NCI-H2107 treated with DMSO at 0.1 percent for 48 hours (cell line): ENCODE results near the gene ST6GALNAC5.

Source experiments
- DNase-seq: peaks from one replicate; lab custom pipeline; 2025; ENCODE audit not compliant: unreplicated experiment; lab: John Stamatoyannopoulos, UW

ST6GALNAC5 gene

GRCh38 chr1:77039739-77040138 is 172.5 kb downstream of the ST6GALNAC5 start:
- no peak for DNase-seq

DNA sequence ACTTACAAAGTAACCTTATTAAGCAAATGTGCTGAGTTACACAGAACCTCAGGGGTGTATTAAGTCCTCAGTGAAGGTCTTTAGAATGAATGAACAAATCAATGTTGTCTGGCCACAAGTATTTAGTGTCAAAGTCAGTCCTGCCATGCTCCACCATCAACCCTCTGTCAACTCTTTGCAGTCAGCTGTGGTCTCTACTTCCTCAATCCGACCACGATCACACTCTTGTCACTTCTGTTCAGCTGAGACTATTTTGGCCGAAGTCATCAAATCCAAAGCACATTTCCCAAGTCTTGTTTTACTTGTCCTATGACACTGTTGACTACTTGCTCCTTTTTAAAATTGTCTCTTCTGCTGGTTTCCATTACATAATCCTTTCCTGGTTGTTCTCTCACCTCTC is 173.5 kb downstream of the ST6GALNAC5 start:
- no peak for DNase-seq

DNA sequence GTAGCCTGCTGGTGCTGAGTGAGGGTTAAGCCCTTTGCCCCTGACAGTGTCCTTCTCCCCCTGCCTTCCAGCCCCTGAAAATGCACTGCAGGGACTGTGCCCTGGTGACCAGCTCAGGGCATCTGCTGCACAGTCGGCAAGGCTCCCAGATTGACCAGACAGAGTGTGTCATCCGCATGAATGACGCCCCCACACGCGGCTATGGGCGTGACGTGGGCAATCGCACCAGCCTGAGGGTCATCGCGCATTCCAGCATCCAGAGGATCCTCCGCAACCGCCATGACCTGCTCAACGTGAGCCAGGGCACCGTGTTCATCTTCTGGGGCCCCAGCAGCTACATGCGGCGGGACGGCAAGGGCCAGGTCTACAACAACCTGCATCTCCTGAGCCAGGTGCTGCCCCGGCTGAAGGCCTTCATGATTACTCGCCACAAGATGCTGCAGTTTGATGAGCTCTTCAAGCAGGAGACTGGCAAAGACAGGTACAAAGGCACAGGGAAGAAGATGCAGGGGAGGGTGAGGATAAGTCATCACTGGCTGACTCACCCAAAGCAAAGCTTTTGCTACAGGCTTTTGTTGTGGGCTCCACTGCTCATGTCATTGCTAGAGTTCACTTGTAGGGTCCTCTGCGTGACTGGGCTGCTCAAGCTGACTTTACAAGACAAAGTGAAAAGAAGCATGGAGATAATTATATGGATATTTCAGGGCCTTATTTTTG is 177.0 kb downstream of the ST6GALNAC5 start:
- no peak for DNase-seq

DNA sequence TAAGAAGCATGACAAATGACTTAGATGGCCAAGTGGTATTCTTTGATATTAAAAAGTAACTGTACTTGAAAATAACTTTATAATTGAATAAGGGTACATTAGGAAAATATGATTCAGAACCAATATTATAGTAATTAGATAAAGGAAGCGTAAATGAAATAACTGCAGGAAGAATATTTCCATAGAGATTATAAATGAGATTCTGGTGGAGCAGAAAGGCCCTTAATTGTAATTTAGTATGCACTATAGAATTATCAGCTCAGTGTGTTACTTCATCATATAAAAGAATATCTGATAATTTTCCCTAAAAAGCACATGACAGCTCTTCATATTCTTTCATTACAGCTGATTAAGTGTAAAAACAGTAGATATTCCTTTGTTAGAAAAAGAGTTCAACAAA is 180.3 kb downstream of the ST6GALNAC5 start:
- DNase-seq = no peak

- no peak for DNase-seq
Measured at GRCh38 chr1:77047978-77048614, 180.8 kb downstream of the ST6GALNAC5 start.

DNA sequence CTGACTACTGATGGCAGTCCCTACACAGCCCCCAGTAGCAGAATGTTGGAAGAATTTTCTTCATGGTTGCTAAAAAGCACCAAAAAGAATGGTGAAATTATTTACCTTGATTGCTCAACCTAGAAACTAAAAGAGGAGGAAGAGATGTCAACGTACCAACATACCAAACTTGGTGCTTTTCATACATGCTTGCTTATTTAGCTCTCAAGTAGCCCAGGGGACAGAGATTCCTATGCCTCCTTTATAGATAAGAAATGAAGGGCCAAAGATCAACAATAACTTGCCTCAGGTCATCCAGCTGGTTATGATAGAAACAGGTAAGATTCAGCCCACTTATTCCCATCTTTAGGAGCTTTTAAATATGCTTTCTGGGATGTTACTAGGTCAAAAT is 181.3 kb downstream of the ST6GALNAC5 start:
- DNase-seq = no peak

DNA sequence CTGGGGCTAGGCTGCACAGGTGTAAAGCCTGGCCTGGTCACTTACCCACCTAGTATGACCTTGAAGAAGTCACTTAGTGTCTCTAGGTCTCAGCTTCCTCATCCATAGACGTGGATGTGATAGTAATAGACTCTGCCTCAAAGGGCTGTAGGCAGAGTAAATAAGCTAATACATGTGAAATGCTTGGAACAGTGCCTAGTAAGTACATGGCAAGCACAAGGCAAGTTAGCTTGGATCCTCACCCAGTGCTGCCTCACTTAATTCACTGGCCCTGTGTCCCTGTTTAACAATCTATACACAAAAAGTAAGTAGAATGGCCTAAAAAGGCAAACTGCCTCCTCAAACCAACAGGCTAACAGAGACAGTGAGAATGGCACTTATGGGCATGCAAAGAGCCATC is 184.1 kb downstream of the ST6GALNAC5 start:
- DNase-seq = no peak

GRCh38 chr1:77056525-77056924 is 189.2 kb downstream of the ST6GALNAC5 start:
- DNase-seq = no peak

GRCh38 chr1:77057994-77058585 is 190.8 kb downstream of the ST6GALNAC5 start:
- DNase-seq = no peak

DNA sequence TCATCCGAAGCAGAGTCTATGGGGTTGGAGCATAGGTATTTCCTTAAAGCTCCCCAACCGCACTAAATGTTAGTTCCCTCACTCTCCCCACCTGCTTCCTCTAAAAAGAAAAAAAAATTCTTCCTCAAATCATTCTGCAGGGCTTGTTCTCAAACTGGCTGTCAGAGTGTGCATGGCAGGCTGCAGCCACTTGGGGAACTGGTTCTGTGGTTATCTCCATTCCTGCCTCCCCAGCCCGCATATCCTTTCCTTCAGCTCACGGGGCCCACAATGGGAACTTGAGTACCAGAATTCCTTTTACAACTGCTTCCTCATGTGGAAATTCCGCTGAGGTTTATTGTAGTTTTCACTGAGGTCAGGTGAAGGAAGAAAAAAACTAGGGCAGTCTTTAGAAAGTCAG is 192.7 kb downstream of the ST6GALNAC5 start:
- no peak for DNase-seq

- no peak for DNase-seq
Measured at GRCh38 chr1:77061162-77061561, 193.9 kb downstream of the ST6GALNAC5 start.

- no peak for DNase-seq
Measured at GRCh38 chr1:77063118-77063517, 195.8 kb downstream of the ST6GALNAC5 start.

- DNase-seq = peak; percentile 35
Measured at GRCh38 chr1:77064246-77064645, 197.0 kb downstream of the ST6GALNAC5 start.

DNA sequence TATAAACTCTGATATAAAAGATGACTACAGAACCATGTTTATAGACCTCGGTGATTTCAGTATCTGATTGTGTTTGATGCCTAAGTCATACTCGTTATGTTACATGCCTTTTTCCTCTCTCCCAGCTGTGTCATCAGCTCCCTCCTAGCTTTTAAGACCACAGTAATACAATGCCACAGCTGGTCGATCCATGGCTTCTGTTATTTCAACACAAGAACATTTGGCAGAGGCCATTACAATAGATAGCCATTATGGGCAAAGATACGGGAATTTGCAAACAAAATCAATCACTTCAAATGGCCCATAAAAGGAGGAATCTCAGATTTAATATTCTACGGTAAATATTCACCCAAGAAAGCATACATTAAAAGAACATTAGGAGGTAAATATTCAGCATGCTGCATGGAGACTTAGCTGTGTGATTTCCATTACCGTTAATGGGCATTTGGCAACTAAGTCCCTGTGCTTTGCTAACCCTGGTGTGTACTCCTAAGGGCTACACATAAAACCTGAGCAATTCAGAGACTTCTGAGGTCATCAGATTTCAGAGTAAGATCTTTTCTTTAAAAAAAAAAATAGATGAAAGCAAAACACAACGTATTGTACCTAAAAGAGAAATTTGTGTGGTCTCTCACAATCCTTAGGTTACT is 198.5 kb downstream of the ST6GALNAC5 start:
- no peak for DNase-seq

DNA sequence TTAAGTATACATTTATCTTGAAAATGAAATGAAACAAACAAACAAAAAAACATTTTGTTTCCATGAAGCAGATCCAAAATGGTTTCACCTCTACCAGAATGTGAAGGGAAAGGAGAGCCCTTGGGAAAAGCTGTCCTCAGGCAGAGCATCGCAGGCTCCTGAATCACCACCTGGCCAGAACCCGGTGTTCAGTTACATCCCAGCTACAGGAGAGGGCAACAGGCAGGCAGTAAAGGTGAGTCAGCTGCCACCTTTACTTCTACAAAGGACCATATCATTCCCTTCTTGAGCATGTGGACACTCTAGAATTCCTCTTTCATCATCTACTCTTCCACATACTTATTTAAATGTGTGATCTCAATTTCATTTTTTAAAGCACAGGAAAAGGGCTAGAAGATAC is 200.7 kb downstream of the ST6GALNAC5 start:
- DNase-seq = peak; percentile 94

GRCh38 chr1:77076759-77077158 is 209.5 kb downstream of the ST6GALNAC5 start:
- DNase-seq = no peak

- DNase-seq = no peak
Measured at GRCh38 chr1:77081834-77082233, 214.6 kb downstream of the ST6GALNAC5 start.

- no peak for DNase-seq
Measured at GRCh38 chr1:77084457-77084856, 217.2 kb downstream of the ST6GALNAC5 start.

- DNase-seq = no peak
Measured at GRCh38 chr1:77085109-77085508, 217.8 kb downstream of the ST6GALNAC5 start.

DNA sequence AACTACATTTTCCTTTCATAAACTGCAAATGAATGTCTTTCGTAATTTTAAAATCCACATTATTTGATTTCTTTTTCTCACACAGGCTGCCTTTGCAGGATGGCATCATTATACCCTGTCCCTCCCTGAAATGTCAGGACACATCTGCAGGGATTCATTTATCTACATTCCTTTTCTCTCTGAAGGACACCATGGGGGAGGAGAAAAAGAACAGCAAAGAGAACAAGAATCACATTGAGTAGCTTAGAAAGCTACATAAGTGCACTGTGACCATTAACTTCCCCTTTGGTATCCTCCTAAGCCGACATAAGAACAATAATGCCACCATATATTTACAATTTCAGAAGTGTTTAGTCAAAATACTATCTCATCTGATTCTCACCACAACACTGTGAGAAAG is 222.5 kb downstream of the ST6GALNAC5 start:
- no peak for DNase-seq

DNA sequence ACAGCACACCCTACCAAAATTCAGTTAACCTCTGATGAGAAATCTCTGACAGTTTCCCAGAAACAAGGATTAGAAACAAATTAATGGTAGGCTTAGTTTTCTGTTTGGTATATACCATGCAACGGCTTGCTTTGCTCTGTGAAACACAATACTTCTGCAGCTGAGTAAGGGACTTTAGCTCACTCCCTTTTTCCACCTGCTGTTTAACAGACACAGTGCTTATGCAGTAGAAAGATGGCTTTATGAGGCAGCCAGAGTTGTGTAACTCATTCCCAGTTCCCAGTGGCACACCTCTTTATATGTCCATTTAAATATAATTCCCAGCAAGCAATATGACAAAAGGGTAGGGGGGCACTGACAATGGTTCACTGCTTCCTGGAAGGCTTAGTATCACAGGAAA is 228.0 kb downstream of the ST6GALNAC5 start:
- peak; percentile 79 for DNase-seq
